Activated T-cell treated with anti-CD3 and anti-CD28 coated beads, Interleukin-2, amount 50 U/mL, for 48 hours (primary cell): ENCODE data around the gene AMOTL2.

ENCODE experiments used
- DNase-seq, 2 experiments: peaks; one replicate each; pipeline ENCODE4 v3.0.0-alpha.2; 2020

AMOTL2 gene

GRCh38 chr3:134312873-134313846 is 61.1 kb downstream of the AMOTL2 start:
- peak in 1 of 2 experiments; percentile 17 for DNase-seq

- peak in 1 of 2 experiments; percentile 23 for DNase-seq
These were observed 62.0 kb downstream of the AMOTL2 start for GRCh38 chr3:134312072-134312872.

- DNase-seq: peak in 1 of 2 experiments; percentile 10
These were observed 62.6 kb downstream of the AMOTL2 start for GRCh38 chr3:134311693-134312071.

GRCh38 chr3:134311265-134311664 is 63.0 kb downstream of the AMOTL2 start:
- DNase-seq: no peak

GRCh38 chr3:134309987-134310700 is 64.1 kb downstream of the AMOTL2 start:
- no peak for DNase-seq

- peak; percentile 85 to 87 for DNase-seq
These were observed 65.8 kb downstream of the AMOTL2 start for GRCh38 chr3:134308350-134308891.

GRCh38 chr3:134307425-134307824 is 66.8 kb downstream of the AMOTL2 start:
- DNase-seq: no peak

GRCh38 chr3:134306320-134306719 is 67.9 kb downstream of the AMOTL2 start:
- no peak for DNase-seq
